AG04450 (cell line): Measurements from ENCODE around the gene EFNA5. TPM values are rescaled to one million over a fixed set of nuclear protein-coding genes. Genes with fewer than 3 reads are reported as not detected.

Source experiments
- CTCF ChIA-PET: fragments of 300-600, 350-600 bp; formaldehyde crosslinking; extraction: SDS; loops from one replicate; lab custom pipeline; 2022; ENCODE audit warnings: antibody characterized with exemption, inconsistent platforms; lab: Charles Lee
- POLR2A ChIA-PET: fragments of 350-600 bp; formaldehyde crosslinking; extraction: SDS; loops from one replicate; lab custom pipeline; 2021; ENCODE audit warnings: antibody characterized with exemption, inconsistent platforms; lab: Yijun Ruan, JAX
- DNase-seq: peaks from one replicate; pipeline ENCODE4 v3.0.0-alpha.2; 2011; ENCODE audit warnings: low read depth, low spot score
- H3K27ac ChIP-seq: one replicate; pipeline ENCODE4 v1.5.1; 2012; ENCODE audit warnings: low read depth, low read length, control low read depth
- H3K27me3 ChIP-seq: one replicate; pipeline ENCODE4 v1.6.0; 2012; ENCODE audit warnings: low read length; ENCODE audit not compliant: control insufficient read depth, insufficient read depth
- H3K4me3 ChIP-seq: 2 replicates; pipeline ENCODE4 v1.5.1; 2011; ENCODE audit warnings: mild to moderate bottlenecking, low read depth, low read length, control low read depth
- H3K9me3 ChIP-seq: 2 replicates; pipeline ENCODE4 v1.5.1; 2012; ENCODE audit warnings: low read length; ENCODE audit not compliant: control insufficient read depth, insufficient read depth
- polyA plus RNA-seq: library from polyadenylated mRNA; depleted of rRNA; stranded (reverse); fragments of >200 nt; gene quantifications from 2 replicates; pipeline ENCODE4 v1.2.3, GENCODE V29; 2011
- TF ChIP-seq, protein P1 (sequence below): IDR thresholded peaks from 2 replicates; pipeline ENCODE4 v1.5.1; 2011; ENCODE audit warnings: low read depth, low read length, control low read depth, inconsistent platforms

The EFNA5 gene
- polyA plus RNA-seq, 1 experiment: 3.0 TPM

DNA sequence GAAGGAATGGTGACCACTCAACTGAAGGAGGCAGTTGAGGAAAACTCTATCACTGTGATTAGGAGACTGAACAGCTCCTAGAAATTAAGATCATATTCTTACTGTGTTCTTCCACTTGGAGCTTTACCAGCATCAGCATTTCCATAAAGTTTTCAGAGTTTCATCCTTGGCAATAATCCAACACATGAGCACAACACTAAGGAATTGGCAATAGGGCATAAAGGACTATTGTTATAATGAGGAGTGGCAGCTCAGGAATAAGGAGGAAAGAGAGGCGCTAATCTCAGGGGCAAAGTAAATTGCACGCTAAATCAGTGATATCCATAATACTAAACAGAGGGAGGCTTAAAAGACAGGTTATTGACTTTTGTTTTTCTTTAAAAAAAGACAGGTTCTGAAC, 338.9 kb downstream of the EFNA5 start:
- H3K27ac ChIP-seq: no peak overlapping the region
- peaks cover 2% of the 10 kb centered on the region for H3K27me3 ChIP-seq
- ChIA-PET POLR2A (no interaction called here), CTCF (no interaction called here)
- TF ChIP-seq, protein P1, sequence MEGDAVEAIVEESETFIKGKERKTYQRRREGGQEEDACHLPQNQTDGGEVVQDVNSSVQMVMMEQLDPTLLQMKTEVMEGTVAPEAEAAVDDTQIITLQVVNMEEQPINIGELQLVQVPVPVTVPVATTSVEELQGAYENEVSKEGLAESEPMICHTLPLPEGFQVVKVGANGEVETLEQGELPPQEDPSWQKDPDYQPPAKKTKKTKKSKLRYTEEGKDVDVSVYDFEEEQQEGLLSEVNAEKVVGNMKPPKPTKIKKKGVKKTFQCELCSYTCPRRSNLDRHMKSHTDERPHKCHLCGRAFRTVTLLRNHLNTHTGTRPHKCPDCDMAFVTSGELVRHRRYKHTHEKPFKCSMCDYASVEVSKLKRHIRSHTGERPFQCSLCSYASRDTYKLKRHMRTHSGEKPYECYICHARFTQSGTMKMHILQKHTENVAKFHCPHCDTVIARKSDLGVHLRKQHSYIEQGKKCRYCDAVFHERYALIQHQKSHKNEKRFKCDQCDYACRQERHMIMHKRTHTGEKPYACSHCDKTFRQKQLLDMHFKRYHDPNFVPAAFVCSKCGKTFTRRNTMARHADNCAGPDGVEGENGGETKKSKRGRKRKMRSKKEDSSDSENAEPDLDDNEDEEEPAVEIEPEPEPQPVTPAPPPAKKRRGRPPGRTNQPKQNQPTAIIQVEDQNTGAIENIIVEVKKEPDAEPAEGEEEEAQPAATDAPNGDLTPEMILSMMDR: no peak
- H3K4me3 ChIP-seq: no peak overlapping the region
- DNase-seq: no peak
- H3K9me3 ChIP-seq: no peaks in the 10 kb centered on the region

DNA sequence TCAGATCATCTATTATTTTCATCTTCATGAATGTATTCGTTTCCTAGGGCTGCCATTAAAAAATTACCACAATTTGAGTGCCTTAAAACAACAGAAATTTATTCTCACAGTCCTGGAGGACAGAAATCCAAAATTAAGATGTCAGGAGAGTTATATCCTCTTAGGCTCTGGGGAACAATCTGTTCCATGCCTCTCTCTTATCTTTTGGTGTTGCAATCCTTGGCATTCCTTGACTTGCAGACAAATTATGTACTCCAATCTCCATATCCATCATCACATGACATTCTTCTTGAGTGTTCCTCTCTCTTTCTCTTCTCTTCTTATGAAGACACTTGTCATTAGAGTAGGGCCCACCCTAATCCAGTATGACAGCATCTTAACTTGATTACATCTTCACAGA, 339.4 kb downstream of the EFNA5 start:
- no peak for DNase-seq
- Histone ChIP-seq H3K4me3 (no peak overlapping the region), H3K27me3 (peaks cover 2% of the 10 kb centered on the region), H3K9me3 (no peaks in the 10 kb centered on the region), H3K27ac (no peak overlapping the region)
- POLR2A ChIA-PET: no interaction called here
- TF ChIP-seq, protein P1: no peak
- CTCF ChIA-PET: no interaction called here

DNA sequence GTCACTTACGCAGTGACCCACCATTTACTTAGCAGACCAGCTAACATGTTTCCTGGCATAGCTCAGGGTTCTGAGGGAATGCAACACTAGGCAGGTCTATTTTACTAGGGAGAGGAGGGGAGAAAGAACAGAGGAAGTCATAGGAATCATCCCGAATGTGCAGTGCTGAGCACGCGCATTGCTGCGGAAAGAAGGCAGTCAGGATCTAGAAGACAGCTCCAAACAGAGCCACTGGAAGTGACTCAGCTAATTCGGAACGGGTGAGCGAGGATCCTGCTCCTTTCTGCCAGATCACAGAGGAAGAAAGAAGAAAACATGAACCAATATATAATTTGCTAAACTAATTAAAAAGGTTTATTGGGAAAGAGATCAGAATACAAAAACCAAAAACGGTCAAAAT, 339.8 kb downstream of the EFNA5 start:
- Histone ChIP-seq H3K27ac (no peak overlapping the region), H3K27me3 (peaks cover 2% of the 10 kb centered on the region), H3K9me3 (no peaks in the 10 kb centered on the region), H3K4me3 (no peak overlapping the region)
- ChIA-PET POLR2A (no interaction called here), CTCF (no interaction called here)
- TF ChIP-seq, protein P1: no peak
- DNase-seq: no peak

DNA sequence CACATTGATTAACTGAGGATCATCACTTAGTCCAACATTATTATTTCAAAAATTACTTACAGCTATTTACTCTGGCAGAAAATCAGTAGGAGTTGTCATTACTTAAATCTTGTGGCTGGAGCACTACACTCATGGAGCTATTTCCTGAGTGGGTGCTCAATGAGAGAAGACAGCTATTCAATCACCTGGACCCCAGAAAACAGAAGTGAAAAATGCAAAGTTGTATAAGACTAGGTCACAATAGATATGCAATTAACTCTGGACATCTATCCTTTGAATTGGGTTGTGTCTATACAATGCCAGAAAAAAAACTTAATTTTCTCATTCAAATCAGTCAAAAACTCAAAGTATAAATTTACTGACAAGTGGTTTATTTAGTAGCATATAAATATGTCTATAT, 340.9 kb downstream of the EFNA5 start:
- Histone ChIP-seq H3K9me3 (no peaks in the 10 kb centered on the region), H3K4me3 (no peak overlapping the region), H3K27ac (no peak overlapping the region), H3K27me3 (peaks cover 2% of the 10 kb centered on the region)
- DNase-seq: no peak
- POLR2A ChIA-PET: no interaction called here
- TF ChIP-seq, protein P1: no peak
- CTCF ChIA-PET: no interaction called here
